ENCODE measurements around the gene ACER1.

- TF ChIP-seq NFIC (IDR thresholded peaks at IDR 0.05; ENCODE audit: low read depth, low read length), result no peak
- no peak for TF ChIP-seq RAD51 (IDR thresholded peaks at IDR 0.05)
- no peak for TF ChIP-seq BACH1 (IDR thresholded peaks at IDR 0.05; ENCODE audit: borderline replicate concordance)
- TF ChIP-seq BHLHE40 (IDR thresholded peaks at IDR 0.05; ENCODE audit: borderline replicate concordance in 1 of 2, low read depth in 2 of 2, low read length in 1 of 2), result no peak
- TF ChIP-seq CTCF (IDR thresholded peaks at IDR 0.05 in 2 of 3, conservative IDR thresholded peaks at IDR 0.05 in 1 of 3; ENCODE audit: control insufficient read depth in 2 of 3, extremely low read depth in 1 of 3, insufficient read depth in 1 of 3, low read depth in 3 of 3, low read length in 3 of 3), result no peak
- TF ChIP-seq RBBP5 (conservative IDR thresholded peaks at IDR 0.05), result no peak
- TF ChIP-seq POLR2AphosphoS5 (IDR thresholded peaks at IDR 0.05; ENCODE audit: low read length), result no peak
- TF ChIP-seq POLR2A (IDR thresholded peaks at IDR 0.05; ENCODE audit: low read depth, low read length), result no peak
Measured at GRCh38 chr19:6375411-6376010, 42.1 kb upstream of the ACER1 start, which contains the start of gene PSPN.
